H1 (cell line): ENCODE data around the gene SFXN4. TPM values are rescaled to one million over a fixed set of nuclear protein-coding genes. Genes with fewer than 3 reads are reported as not detected.

Source experiments
- RBBP5 ChIP-seq: IDR thresholded peaks from 2 replicates; pipeline ENCODE4 v1.7.1; 2012; ENCODE audit warnings: low read depth, mild to moderate bottlenecking, inconsistent platforms, low read length, moderate library complexity, borderline replicate concordance
- SIN3A ChIP-seq, 2 experiments: IDR thresholded peaks in 1 of 2; conservative IDR thresholded peaks in 1 of 2; 2 replicates each; pipeline ENCODE4 v1.6.1; 2011 to 2012; ENCODE audit warnings: low read length in 2 of 2, improper control_type of control experiment in 1 of 2, low read depth in 1 of 2, mild to moderate bottlenecking in 1 of 2
- YY1 ChIP-seq: IDR thresholded peaks from 2 replicates; pipeline ENCODE4 v1.6.1; 2011; ENCODE audit warnings: low read depth, mild to moderate bottlenecking, low read length
- polyA plus RNA-seq, 7 experiments: library from polyadenylated mRNA; depleted of rRNA in 3 of 7; stranded (reverse) in 5 of 7; unstranded in 2 of 7; fragments of >200 nt in 5 of 7; fragments of 200-250 nt in 2 of 7; gene quantifications; 1 replicate in 5 of 7; 2 replicates in 1 of 7; 4 replicates in 1 of 7; pipeline versions ENCODE4 v1.2.1 to v1.2.3, GENCODE V29; 2011 to 2013; ENCODE audit warnings: missing spikeins in 2 of 7, mixed read lengths in 2 of 7
- total RNA-seq: library from RNA; stranded (reverse); fragmentation: NEBNext Ultra II Directional; extraction: Animal tissue kit (Norgen Biotek cat#: 25700); gene quantifications from 2 replicates; pipeline ENCODE4 v1.2.1, GENCODE V29; 2021

SFXN4 gene
- total and polyA plus RNA-seq, 2 of the 8 experiments (the other 6 are each of a cell fraction or from before 2014, with no cell fraction given): 15.4 to 21.6 TPM

GRCh38 chr10:119198438-119198837, 32.9 kb upstream of the SFXN4 start (continued):
- no peak for TF ChIP-seq RBBP5
- TF ChIP-seq YY1: no peak
- TF ChIP-seq SIN3A (conservative IDR thresholded peaks at IDR 0.05 in 1 of 2, IDR thresholded peaks at IDR 0.05 in 1 of 2; ENCODE audit: low read depth in 1 of 2, low read length in 2 of 2): no peak
